HG02943 (cell line): ENCODE results near the gene SLC5A11.
"Not testable (repeated sequence)": the region's sequence is repeated elsewhere in the genome, so short reads cannot be mapped to it uniquely, and the experiment has no call there.

Experiments
- ATAC-seq: cut with Tn5 transposase; IDR thresholded peaks from one replicate; pipeline ENCODE4 v1.9.1; 2021; ENCODE audit warnings: mild to moderate bottlenecking, low read depth, moderate library complexity; ENCODE audit not compliant: unreplicated experiment

Gene SLC5A11

GRCh38 chr16:24845726-24846547 is at the start of gene SLC5A11:
Gene SLC5A11, plus strand, starts transcription at chr16:24845963. Its CDS starts 12,681 bp downstream, at chr16:24858644.
- ATAC-seq: no peak

GRCh38 chr16:24800586-24800985 is 45.2 kb upstream of the SLC5A11 start:
- ATAC-seq: no peak

DNA sequence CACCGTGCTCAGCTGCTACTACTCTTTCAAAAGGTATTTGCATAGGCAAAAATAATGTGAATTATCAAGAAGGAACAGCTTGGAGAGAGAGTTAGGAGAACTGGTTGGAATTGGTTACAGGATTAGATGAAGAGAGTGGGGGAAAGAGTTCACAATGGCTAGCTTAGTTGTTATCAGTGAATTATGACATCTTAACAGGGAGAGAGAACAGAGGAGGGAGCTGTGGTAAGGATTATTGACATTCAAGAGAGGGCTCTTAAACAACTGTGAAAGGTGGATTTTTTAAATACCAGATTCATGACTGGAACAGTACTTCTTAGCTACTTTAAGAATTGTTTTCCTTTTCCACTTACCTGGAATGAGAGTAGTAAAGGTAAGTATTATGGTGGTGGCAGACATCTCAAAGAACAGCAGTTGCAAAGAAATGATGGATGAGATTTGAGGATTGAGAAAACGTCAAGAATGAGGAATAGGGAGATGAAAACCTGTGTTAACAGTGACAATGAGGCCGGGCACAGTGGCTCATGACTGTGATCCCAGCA is 43.9 kb upstream of the SLC5A11 start:
- ATAC-seq: no peak

DNA sequence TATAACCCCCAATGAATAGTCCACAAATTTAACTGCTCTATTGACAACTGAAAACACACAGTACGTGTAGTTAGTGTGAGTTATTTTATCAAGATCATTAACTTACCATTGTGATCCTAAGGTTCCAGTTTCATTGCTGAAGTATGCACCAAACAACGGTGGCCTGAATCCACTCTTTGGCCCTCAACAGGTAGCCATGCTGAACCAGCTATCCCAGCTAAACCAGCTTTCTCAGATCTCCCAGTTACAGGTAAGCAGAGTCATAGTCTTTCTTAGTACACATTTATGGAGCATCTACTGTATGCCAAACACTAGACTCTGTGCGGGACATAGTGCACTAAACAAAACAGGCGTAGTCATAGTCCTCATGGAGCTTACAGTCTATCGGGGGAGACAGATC is 40.3 kb upstream of the SLC5A11 start:
- no peak for ATAC-seq

GRCh38 chr16:24807301-24807700 is 38.5 kb upstream of the SLC5A11 start:
- ATAC-seq: no peak

DNA sequence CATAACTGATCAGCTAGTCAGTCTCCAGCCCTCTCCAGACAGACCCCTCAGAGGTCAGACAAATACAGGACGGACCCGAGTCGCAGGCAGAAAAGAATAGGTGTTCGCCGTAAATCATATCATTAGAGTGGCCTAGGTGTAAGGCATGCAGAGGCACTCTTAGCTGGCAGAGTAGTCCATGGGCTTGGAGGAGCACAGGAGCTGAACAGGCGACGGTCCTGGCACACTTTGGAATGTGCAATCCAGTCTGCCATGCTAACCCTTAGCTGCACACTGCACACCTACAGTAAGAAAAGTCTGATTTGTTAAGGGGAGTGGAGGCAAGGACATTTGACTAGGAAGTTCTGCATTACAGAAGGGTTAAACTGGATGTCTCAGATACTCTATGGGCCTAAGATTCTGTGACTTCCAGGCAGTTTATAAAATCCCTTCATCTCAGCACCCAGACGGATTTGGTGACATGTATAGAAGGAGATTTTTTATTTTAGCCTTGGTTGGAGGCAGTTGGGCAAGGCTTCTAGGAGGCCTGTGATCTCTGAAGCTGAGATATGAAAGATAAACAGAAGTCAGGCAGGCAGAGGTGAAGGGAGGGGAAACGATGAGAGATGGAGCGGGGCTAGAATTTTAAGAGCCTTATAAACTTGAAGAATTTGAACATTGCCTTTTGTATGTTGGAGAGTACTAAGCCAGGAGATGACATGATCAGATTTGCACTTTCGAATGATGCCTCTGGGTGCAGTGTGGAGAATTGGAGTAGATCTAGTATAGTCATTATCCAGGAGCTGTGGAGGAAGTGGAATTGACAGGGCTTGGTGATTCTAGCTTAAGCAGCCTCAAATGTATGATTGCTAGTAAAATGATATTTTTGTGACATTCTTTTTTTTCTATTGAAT is 34.6 kb upstream of the SLC5A11 start:
- no peak for ATAC-seq

DNA sequence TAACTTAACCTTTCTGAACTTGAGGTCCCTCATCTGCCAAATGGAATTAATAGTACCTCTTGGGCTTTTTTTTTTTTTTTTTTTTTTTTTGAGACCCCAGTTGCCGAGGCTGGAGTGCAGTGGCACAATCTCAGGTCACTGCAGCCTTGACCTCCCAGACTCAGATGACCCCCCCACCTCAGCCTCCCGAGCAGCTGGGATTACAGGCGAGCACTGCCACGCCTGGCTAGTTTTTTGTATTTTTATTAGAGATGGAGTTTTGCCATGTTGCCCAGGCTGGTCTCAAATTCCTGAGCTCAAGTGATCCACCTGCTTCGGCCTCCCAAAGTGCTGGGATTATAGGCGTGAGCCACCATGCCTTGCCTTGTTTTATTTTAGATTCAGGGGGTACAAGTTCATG is 33.0 kb upstream of the SLC5A11 start:
- not testable (repeated sequence) for ATAC-seq

- no peak for ATAC-seq
These were observed 30.7 kb upstream of the SLC5A11 start for GRCh38 chr16:24815021-24815420.

DNA sequence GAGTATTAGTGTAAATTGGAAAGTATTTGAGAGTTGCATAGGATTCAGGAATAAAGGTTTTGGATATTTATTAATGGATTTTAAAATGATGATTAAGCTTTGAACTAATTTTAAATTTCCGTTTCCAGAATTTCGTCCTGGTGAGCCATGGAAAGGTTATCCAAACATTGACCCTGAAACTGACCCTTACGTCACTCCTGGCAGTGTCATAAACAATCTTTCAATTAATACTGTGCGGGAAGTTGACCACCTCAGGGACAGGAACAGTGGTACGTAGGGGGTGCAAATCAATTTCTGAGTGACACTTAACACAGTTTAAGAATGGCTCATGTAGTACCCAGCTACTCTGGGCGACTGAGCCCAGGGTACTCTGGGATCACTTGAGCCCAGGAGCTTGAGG is 29.1 kb upstream of the SLC5A11 start:
- ATAC-seq: no peak

DNA sequence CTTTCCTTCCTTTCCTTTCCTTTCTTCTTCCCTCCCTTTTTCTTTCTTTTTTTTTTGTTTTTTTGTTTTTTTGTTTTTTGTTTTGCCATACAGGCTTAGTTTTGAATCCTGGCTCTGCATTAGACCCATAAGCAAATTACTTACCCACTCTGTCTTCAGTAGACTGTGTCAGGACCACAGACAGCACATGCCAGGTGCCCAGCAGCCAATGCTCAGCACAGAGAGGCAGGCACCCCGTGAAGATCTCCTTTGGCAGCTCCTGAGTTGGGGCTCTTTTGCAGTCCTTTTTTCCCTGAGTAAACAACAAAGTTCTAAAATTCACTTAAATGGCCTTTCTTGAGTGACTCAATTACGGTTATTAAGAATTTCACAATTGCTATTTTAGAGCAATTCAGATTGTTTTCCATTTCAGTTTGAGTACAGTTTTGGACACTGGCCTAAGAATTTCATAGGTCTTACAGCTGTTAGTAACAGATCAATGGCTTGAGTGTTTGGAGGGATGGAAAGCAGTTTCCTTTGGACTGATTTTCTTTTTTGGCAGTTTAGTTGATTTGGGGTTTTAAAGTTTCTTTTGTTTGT is 26.2 kb upstream of the SLC5A11 start:
- ATAC-seq: no peak

DNA sequence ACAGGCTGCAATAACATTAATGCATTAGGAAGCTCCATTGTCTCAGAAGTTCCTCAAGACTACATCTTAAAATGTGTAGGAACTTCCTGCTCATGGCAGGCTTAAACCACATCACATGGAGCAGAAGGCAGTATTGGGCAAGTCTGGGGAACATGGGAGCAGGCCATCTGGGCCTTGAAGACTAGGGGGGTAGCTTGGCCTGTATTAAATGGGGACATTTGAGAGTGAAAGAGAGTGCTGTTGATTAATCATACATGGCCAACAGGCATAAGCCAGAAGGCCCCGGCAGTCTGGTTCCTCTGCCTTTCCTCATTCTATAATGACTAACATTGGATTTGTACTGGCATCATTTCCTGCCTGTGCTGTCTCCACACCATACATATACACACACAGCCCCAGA is 25.2 kb upstream of the SLC5A11 start:
- no peak for ATAC-seq

GRCh38 chr16:24821129-24821528 is 24.6 kb upstream of the SLC5A11 start:
- ATAC-seq: no peak

DNA sequence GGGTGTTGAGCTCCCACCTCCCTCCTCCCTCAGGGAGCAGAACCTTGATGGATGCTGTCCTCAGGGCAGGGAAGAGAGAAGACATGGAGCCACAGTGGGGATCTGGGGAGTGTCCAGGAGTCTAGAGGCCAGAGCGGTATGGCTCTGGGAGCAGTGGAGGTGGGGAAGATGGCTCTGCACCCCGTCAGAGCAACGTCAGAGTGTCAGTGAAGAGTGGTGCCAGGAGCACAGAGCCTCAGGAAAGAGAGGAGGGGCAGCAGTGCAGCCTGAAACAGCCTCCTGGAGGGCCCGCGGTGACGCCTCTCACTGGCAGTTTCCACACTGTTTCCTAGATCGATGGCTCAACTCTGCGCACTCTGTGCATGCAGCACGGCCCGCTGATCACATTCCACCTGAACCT is 23.2 kb upstream of the SLC5A11 start:
- ATAC-seq: no peak

- ATAC-seq: no peak
These were observed 22.8 kb upstream of the SLC5A11 start for GRCh38 chr16:24822974-24823373.

- no peak for ATAC-seq
These were observed 20.1 kb upstream of the SLC5A11 start for GRCh38 chr16:24825696-24826095.

GRCh38 chr16:24826096-24826690 is 19.6 kb upstream of the SLC5A11 start:
- ATAC-seq: no peak

DNA sequence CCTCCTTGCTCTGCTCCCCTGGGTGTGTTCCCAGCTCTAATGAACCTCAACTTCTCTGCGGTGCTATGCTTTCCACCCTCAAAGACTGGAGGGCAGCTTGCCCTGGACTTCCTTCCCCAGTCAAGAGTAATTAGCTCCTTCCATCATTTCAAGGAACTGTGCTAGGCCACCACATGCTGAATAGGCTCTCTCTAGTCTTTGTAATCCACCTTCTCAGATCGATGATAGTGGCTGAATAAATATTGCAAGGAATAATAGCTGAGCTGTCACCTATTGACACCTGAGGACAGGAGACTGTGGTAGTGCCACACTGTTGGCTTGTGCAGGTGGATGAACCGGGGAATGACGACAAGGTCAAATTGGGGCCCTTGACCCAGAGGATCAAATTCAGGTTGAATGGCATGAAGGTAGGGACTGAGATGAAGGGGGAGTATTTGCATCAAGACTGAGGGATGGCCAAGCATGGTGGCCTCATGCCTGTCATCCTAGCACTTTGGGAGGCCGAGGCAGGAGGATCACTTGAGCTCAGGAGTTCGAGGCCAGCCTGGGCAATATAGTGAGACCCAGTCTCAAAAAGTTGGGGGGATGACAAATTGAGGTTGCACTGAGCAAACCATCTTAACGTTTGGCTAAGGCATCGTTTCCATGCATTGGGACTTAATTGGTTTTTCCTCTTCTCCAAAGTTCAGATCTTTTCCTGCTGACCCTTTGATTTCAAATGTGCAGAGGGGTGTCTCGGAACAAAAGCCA is 18.8 kb upstream of the SLC5A11 start:
- ATAC-seq: no peak

DNA sequence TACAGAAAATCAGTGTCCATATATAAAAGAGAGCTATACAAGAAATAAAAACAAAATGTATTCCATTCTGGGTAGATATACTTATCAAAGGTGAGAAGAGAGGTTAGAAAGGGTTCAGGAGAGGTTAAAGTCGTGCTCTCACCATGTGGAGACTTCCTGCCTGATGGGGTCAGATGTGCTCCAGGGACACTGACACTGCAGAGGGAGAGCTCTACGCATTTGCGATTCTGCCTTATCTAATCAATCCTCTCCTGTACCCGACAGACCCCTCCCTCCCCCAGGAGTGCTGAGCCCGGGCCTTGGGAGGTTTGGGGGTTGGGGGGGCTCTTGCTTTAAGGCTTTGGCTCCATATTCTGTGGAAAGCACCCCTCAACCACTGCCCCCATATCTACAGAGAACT is 16.6 kb upstream of the SLC5A11 start:
- ATAC-seq: no peak

DNA sequence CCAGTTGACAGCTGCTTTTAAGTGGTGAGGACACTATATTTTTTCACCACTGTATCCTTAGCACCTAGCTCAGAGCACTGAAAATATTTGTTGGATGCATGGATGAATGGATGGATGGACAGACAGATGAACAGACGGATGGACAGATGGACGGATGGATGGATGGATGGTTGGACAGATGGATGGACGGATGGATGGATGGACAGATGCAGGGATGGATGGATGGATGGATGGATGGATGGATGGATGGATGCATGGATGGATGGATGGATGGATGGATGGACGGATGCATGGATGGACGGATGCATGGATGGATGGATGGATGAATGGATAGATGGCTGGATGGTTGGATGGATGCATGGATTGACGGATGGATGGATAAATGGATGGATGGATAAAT is 12.4 kb upstream of the SLC5A11 start:
- ATAC-seq: no peak
